IPS-20b (cell line): Measurements from ENCODE around the gene CREG1.

Experiments
- H3K27ac ChIP-seq: one replicate; pipeline ENCODE4 v1.5.1; 2013; ENCODE audit warnings: low read length
- H3K27me3 ChIP-seq: 2 replicates; pipeline ENCODE4 v1.6.1; 2013; ENCODE audit warnings: mild to moderate bottlenecking, low read length, inconsistent platforms; ENCODE audit not compliant: insufficient read depth
- H3K36me3 ChIP-seq: 2 replicates; pipeline ENCODE4 v1.6.1; 2013; ENCODE audit warnings: low read depth, mild to moderate bottlenecking, inconsistent platforms, low read length, moderate library complexity; ENCODE audit not compliant: insufficient read depth
- H3K4me1 ChIP-seq: 2 replicates; pipeline ENCODE4 v1.6.1; 2013; ENCODE audit warnings: mild to moderate bottlenecking, control low read depth, inconsistent platforms, low read length, moderate library complexity; ENCODE audit not compliant: insufficient read depth
- H3K4me3 ChIP-seq: 2 replicates; pipeline ENCODE4 v1.5.1; 2013; ENCODE audit warnings: mild to moderate bottlenecking, low read length, inconsistent platforms
- H3K9ac ChIP-seq: 2 replicates; pipeline ENCODE4 v1.6.1; 2013; ENCODE audit warnings: low read depth, mild to moderate bottlenecking, inconsistent platforms, low read length, moderate library complexity
- H3K9me3 ChIP-seq: 2 replicates; pipeline ENCODE4 v1.6.1; 2013; ENCODE audit warnings: mild to moderate bottlenecking, low read depth, low read length, inconsistent platforms; ENCODE audit not compliant: insufficient read depth

The CREG1 gene

GRCh38 chr1:167499664-167500101 is 53.9 kb downstream of the CREG1 start:
- H3K4me1 ChIP-seq = peaks cover 17% of the 10 kb centered on the region; the same call in 1 of the 2 replicates
- no peaks in the 10 kb centered on the region for H3K27me3 ChIP-seq
- no peaks in the 10 kb centered on the region for H3K9me3 ChIP-seq
- H3K4me3 ChIP-seq = no peak overlapping the region
- H3K27ac ChIP-seq = no peak overlapping the region
- H3K36me3 ChIP-seq = no peaks in the 10 kb centered on the region
- H3K9ac ChIP-seq = no peak overlapping the region

DNA sequence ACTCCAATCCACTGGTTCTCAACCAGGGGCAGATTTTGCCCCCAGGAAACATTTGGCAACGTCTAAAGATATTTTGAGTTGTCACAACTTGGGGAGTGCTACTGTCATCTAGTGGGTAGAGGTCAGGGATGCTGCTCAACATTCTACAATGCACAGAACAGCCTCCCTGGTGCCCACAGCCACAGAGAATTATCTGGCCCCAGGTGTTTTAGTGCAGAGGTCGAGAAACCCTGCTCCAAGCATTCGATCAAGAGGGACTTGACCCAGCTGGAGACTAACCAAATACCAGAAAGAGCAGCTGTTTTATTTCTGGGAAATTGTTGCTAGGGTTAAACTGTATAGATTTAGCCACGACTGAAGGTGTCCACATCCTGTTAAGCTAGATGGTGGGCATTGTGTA is 54.5 kb downstream of the CREG1 start:
- Histone ChIP-seq H3K4me3 (no peak overlapping the region), H3K4me1 (peaks cover 17% of the 10 kb centered on the region; the same call in 1 of the 2 replicates), H3K9ac (no peak overlapping the region), H3K27ac (no peak overlapping the region), H3K9me3 (no peaks in the 10 kb centered on the region), H3K27me3 (no peaks in the 10 kb centered on the region), H3K36me3 (no peaks in the 10 kb centered on the region)

DNA sequence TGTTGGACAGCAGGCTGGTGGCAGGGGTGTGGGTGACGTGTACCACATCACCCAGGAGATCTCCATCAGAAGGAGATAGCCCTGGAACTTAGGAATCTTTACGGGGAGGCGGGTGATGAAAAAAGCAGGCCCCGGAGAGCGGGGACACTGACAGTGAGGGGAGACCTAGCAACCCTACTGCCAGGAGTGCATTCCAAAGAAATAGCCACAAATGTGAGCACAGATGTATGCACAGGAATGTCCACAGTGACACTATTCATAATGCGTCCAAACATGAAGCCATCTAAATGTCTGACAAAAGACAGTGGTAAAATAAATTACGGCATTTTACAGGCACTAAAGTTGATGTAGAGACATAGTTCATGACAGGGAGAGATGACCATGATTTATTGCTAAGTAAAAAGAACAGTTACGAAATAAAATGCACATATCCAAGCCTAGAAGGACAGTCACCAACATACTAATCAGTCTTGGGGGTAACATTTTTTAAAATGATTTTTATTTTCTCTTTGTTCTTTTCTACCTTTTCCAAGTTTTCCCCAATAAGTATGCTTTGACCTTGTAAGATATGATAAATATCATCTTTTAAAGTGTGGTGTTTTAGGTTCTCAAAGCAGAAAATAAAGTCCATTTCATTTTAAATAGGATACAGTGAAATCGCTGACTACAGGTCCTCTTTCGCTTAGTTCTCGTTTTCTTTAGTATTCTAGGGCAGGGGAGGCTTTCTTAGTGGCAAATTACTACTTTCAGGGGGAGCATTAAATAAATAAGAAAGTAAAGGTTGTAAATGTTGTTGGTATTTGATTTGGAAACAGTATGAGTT is 56.6 kb downstream of the CREG1 start:
- H3K27ac ChIP-seq = no peak overlapping the region
- H3K9me3 ChIP-seq = no peaks in the 10 kb centered on the region
- H3K9ac ChIP-seq = no peak overlapping the region
- H3K4me3 ChIP-seq = no peak overlapping the region
- peaks cover 7% of the 10 kb centered on the region; the same call in 1 of the 2 replicates for H3K4me1 ChIP-seq
- no peaks in the 10 kb centered on the region for H3K27me3 ChIP-seq
- no peaks in the 10 kb centered on the region for H3K36me3 ChIP-seq

- Histone ChIP-seq H3K4me3 (no peak overlapping the region), H3K36me3 (no peaks in the 10 kb centered on the region), H3K9ac (no peak overlapping the region), H3K4me1 (peaks cover 22% of the 10 kb centered on the region), H3K9me3 (no peaks in the 10 kb centered on the region), H3K27me3 (peaks cover 2% of the 10 kb centered on the region; the same call in 1 of the 2 replicates), H3K27ac (no peak overlapping the region)
Observed at GRCh38 chr1:167493372-167493771, 60.2 kb downstream of the CREG1 start.

- Histone ChIP-seq H3K9ac (peak overlapping the region; percentile 34; the same call in 1 of the 2 replicates), H3K4me3 (peak overlapping the region; percentile 17; the same call in 1 of the 2 replicates), H3K36me3 (no peaks in the 10 kb centered on the region), H3K4me1 (peaks cover 26% of the 10 kb centered on the region), H3K27ac (no peak overlapping the region), H3K27me3 (peaks cover 7% of the 10 kb centered on the region; the same call in 1 of the 2 replicates), H3K9me3 (no peaks in the 10 kb centered on the region)
Observed at GRCh38 chr1:167492481-167492910, 61.1 kb downstream of the CREG1 start.

GRCh38 chr1:167491586-167492461 is 61.7 kb downstream of the CREG1 start:
- peak overlapping the region; percentile 34; the same call in 1 of the 2 replicates for H3K9ac ChIP-seq
- H3K4me1 ChIP-seq = peaks cover 26% of the 10 kb centered on the region
- H3K27ac ChIP-seq = no peak overlapping the region
- H3K27me3 ChIP-seq = peaks cover 7% of the 10 kb centered on the region; the same call in 1 of the 2 replicates
- peak overlapping the region; percentile 17; the same call in 1 of the 2 replicates for H3K4me3 ChIP-seq
- H3K9me3 ChIP-seq = no peaks in the 10 kb centered on the region
- no peaks in the 10 kb centered on the region for H3K36me3 ChIP-seq
